NCI-H1417 (cell line): ENCODE results near the gene AGBL4.
A peak's percentile ranks its signal among the peaks of the same experiment; 100 is the strongest.
"Not testable (repeated sequence)": the region's sequence is repeated elsewhere in the genome, so short reads cannot be mapped to it uniquely, and the experiment has no call there.

Source experiments
- DNase-seq, 3 experiments: peaks; one replicate each; lab custom pipeline; 2025; lab: John Stamatoyannopoulos, UW

Gene AGBL4

GRCh38 chr1:50023292-50024159 is at the start of gene AGBL4:
AGBL4 (minus strand) TSS chr1:50023954.
- DNase-seq = peak; percentile 87 to 94 (median 91)

DNA sequence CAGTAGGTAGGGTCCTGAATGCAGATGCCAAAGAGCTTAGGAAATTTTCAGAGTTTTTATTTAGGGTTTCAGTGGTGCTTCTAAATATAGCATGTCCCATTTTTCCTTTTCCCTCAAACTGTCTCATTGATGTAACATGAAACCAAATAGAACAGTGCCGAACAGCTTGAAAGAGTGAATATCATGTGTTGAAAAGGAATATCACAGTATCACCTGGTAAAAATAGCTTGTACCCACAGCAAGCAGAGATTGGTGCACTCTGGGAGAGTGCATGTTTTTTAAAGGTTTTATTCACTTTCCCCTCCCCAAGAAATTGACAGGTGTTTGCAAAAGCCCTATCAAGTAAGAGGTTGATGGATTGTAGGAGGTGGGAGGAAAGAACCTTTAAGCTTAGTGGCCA is 43.1 kb upstream of the AGBL4 start:
- DNase-seq = peak in 1 of 3 experiments; percentile 7

DNA sequence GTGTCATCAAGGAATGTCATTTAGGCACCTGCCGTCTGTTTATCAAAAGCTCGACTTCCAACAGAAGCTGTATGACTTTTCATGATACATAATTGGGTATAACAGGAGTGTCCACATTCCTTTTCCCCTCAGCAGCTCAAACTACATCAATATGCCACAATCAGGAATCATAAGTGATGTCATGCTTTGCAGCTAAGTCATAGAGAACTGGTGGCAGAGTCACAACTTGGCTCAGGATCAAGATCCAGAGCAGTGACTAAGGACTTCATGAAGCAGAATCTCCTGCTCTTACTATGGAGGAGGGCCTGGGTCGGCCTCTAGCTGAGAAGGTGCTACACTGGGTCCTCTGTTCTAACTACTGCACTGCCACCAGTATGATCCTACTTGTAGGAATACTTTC is 36.5 kb upstream of the AGBL4 start:
- DNase-seq = peak in 1 of 3 experiments; percentile 17

- no peak for DNase-seq
These were observed 25.0 kb upstream of the AGBL4 start for GRCh38 chr1:50048791-50049190.

DNA sequence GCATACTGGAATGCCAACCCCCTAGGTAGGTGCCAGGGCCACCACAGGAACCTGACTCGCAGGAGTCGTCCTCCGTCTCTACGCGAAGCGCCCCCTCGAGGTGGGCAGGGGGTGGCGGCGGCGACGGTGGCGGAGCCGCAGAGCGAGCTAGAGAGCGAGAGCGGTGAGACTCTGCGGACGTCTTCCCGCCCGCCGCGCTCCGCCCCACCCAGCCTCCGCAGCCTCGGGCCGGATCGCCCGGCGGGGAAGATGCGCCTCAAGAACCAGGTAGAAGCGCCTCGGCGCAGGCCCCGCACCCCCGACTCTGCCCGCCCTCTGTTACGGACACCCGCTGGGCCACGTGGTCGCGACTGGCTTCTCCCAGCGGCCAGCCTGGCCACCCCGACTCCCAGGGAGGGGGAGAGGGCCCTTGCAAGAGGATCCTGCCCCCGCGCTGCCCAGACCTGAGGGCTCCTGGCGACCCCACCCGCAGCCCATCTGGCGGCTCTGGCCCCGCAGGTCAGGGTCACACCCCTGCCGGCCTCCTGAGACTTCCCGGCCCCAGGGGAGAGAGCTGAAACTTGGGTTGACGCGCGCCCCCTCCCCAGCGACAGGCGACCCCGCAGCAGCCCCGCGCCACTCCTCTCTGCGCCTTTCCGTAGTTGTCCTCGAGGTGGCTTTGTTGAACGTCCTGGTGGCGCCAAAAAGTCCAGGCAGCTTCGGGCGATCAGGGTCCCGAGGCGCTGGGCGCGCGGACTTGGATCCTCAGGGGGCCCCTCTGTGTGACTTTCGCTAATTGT is 24.4 kb upstream of the AGBL4 start:
- no peak for DNase-seq

GRCh38 chr1:50038237-50038809 is 14.6 kb upstream of the AGBL4 start:
- DNase-seq = no peak

DNA sequence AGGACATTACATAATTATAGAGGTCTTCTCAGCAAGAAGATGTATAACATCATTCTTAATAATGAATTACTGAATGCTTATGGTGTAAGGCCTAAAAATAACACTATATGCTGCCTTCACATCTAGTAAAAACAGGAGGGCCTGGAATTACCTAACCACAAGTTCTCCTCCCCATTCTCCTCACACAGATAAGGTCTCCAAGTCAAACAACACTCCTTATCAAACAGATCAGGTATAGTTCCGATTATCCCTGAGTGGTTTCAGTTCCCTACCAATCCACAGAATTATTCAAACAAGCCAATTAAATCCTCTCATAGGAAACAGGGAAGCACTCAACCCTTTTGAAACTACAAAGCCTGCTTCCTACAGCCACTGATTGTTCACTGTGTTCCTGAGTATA is 4.0 kb upstream of the AGBL4 start:
- DNase-seq = peak in 1 of 3 experiments; percentile 8

- DNase-seq = peak in 1 of 3 experiments; percentile 10
These were observed 28.0 kb downstream of the AGBL4 start for GRCh38 chr1:49995734-49996133.

- no peak for DNase-seq
These were observed 52.7 kb downstream of the AGBL4 start for GRCh38 chr1:49971088-49971487.

DNA sequence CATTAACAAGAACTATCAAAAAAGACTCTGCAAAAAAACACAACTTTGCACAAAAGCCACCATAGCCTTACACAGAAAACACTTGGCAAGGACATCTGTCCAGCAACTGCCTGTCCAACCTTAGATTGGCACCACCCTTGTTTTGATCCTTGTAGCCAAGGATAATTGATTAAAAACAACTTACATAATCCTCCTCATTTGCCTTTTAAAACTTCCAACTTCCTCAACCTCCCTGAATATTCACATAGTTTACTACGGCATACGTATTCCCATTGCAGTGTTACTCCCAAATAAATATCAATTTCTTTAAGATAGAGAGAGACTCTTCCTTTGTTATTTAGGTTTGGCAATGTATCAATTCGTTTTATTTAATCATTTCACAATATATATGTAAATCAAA is 72.4 kb downstream of the AGBL4 start:
- no peak for DNase-seq

DNA sequence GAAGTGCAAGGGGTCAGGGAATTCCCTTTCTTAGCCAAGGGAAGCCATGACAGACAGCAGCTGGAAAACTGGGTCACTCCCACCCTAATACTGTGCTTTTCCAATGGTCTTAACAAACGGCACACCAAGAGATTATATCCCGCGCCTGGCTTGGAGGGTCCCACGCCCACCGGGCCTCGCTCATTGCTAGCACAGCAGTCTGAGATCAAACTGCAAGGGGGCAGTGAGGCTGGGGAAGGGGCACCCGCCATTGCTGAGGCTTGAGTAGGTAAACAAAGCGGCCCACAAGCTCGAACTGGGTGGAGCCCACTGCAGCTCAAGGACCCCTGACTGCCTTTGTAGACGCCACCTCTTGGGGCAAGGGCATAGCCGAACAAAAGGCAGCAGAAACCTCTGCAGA is 108.5 kb downstream of the AGBL4 start:
- not testable (repeated sequence) for DNase-seq

DNA sequence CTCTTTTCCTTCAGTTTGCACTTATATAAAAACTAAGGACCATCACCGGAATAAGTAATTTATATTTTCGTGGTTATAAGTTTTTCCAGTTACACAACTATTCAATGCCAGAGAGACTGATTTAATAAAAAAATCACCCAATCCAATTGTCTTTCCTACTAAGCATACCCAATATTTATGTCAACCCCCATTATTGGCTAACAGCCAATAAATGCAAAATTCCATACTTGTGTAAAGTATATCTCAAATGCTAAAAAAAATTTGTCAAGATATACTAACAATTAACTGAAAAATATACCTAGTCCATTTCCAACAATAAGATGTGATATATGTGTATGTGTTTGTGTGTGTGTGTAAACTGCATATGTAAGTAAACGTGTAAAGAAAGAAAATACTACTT is 117.4 kb downstream of the AGBL4 start:
- no peak for DNase-seq

GRCh38 chr1:49864581-49864980 is 159.2 kb downstream of the AGBL4 start:
- DNase-seq = no peak

- peak in 1 of 3 experiments; percentile 2 for DNase-seq
These were observed 169.0 kb downstream of the AGBL4 start for GRCh38 chr1:49854741-49855140.

GRCh38 chr1:49842596-49842995 is 181.2 kb downstream of the AGBL4 start:
- DNase-seq = no peak

DNA sequence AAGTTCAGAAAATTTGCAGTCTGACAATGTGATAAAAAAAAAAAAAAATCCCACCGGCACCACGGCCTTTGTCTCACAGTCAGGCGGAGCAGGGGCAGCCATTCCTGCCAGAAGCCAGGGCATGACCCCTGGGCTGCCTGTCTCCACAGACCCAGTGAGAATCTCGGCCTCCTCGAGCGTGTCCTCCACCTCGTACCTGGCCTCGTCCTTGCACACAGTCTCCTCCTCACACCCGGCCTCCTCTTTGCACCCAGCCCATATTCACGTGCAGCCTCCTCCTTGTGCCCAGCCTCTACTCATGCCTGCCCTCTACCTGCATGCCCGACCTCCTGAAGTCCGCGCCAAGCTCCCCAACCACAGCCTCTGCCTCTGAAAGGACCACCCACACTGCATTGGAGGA is 182.0 kb downstream of the AGBL4 start:
- DNase-seq = no peak

DNA sequence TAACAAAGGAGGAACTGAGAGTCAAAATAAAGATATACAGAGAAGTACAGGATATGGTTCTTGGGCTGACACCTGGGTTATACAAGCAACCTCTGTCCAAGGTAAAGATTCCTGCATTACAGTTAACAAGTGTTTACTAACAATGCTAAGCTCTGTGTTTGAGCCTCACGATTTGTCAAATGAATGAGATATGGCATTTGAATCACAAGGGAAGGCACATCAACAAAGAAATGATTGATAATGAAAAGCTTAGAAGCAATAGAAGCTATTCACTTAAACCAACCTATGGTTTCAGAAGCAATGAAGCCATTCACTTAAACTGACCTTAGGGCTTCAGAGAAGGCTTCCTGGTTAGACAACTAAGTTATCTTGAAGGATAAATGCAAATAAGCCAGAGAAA is 199.5 kb downstream of the AGBL4 start:
- no peak for DNase-seq

DNA sequence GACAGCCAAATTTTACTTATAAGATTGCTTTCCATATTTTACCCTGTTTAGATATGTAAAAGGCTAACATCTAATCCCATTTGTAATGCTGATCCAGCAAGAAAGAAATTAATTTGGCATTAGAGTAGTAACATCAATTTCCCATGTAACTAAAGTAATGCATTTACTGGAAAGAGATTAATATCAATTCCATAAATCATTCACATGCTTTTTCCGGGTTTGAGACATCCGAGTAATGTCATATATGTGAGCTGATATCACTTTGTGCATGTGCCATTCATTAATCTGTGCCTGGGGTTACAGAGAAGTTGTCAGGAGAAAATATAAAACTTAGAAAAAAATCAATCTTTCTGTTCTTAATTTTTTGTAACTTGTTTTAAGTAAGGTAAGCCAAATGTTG is 206.1 kb downstream of the AGBL4 start:
- no peak for DNase-seq

- DNase-seq = not testable (repeated sequence)
These were observed 236.7 kb downstream of the AGBL4 start for GRCh38 chr1:49787013-49787412.

GRCh38 chr1:49765034-49765433 is 258.7 kb downstream of the AGBL4 start:
- no peak for DNase-seq

GRCh38 chr1:49738118-49738517 is 285.6 kb downstream of the AGBL4 start:
- DNase-seq = not testable (repeated sequence)

GRCh38 chr1:49728377-49728776 is 295.4 kb downstream of the AGBL4 start:
- DNase-seq = peak in 1 of 3 experiments; percentile 5

GRCh38 chr1:49723662-49724061 is 300.1 kb downstream of the AGBL4 start:
- DNase-seq = no peak
